ENCODE measurements around the gene CARD11.
"Not testable (repeated sequence)": the region's sequence is repeated elsewhere in the genome, so short reads cannot be mapped to it uniquely, and the experiment has no call there.

DNA sequence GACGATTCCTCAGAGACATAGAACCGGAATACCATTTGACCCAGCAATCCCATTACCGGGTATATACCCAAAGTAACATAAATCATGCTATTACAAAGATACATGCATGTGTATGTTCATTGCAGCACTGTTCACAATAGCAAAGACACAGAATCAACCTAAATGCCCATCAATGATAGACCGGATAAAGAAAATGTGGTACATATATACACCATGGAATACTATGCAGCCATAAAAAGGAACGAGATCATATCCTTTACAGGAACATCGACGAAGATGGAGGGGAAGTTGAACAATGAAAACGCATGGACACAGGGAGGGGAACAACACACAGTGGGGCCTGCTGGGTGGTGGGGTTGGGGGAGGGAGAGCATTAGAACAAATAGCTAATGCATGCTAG lies 22.4 kb downstream of the CARD11 start:
- TF ChIP-seq, protein P1, sequence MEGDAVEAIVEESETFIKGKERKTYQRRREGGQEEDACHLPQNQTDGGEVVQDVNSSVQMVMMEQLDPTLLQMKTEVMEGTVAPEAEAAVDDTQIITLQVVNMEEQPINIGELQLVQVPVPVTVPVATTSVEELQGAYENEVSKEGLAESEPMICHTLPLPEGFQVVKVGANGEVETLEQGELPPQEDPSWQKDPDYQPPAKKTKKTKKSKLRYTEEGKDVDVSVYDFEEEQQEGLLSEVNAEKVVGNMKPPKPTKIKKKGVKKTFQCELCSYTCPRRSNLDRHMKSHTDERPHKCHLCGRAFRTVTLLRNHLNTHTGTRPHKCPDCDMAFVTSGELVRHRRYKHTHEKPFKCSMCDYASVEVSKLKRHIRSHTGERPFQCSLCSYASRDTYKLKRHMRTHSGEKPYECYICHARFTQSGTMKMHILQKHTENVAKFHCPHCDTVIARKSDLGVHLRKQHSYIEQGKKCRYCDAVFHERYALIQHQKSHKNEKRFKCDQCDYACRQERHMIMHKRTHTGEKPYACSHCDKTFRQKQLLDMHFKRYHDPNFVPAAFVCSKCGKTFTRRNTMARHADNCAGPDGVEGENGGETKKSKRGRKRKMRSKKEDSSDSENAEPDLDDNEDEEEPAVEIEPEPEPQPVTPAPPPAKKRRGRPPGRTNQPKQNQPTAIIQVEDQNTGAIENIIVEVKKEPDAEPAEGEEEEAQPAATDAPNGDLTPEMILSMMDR (IDR thresholded peaks at IDR 0.05; ENCODE audit: insufficient read depth, low read length) = not testable (repeated sequence)
- TF ChIP-seq POLR2AphosphoS5 (IDR thresholded peaks at IDR 0.05; ENCODE audit: low read depth) = not testable (repeated sequence)

Data from HL-60 (cell line).